Naive thymus-derived CD4-positive, alpha-beta T cell (primary cell): Measurements from ENCODE around the gene GMPPB. TPM values are rescaled to one million over a fixed set of nuclear protein-coding genes. Genes with fewer than 3 reads are reported as not detected.
"Not testable (repeated sequence)": the region's sequence is repeated elsewhere in the genome, so short reads cannot be mapped to it uniquely, and the experiment has no call there.

Source experiments
- ATAC-seq: fragments of 150-1000 bp; cut with Tn5 transposase; 2 replicates; pipeline ENCODE4 v1.10.0; 2021; ENCODE audit warnings: mild to moderate bottlenecking, moderate library complexity
- CTCF ChIA-PET: fragments of 350-600 bp; sonication (Branson Sonifier 250); formaldehyde crosslinking; loops from one replicate; lab custom pipeline; 2021; ENCODE audit warnings: antibody characterized with exemption; lab: Charles Lee
- POLR2A ChIA-PET: fragments of 350-600 bp; sonication (Branson Sonifier 250); formaldehyde crosslinking; loops from one replicate; lab custom pipeline; 2021; ENCODE audit warnings: antibody characterized with exemption, inconsistent platforms; lab: Charles Lee
- DNase-seq, 9 donors: peaks; one replicate each; pipeline versions ENCODE4 v3.0.0 to v3.0.0-alpha.2; 2020 to 2022; ENCODE audit warnings: mixed read lengths in 1 of 9
- H3K27ac ChIP-seq: one replicate; pipeline ENCODE4 v1.7.0; 2013; ENCODE audit warnings: mild to moderate bottlenecking, low read depth, low read length, moderate library complexity
- H3K27me3 ChIP-seq, 2 donors: one replicate each; pipeline ENCODE4 v1.7.0; 2013; ENCODE audit warnings: low read length in 2 of 2, mild to moderate bottlenecking in 2 of 2, moderate library complexity in 2 of 2; ENCODE audit not compliant: control insufficient read depth in 2 of 2, insufficient read depth in 2 of 2
- H3K36me3 ChIP-seq, 3 experiments: 1 replicate in 2 of 3; 2 replicates in 1 of 3; pipeline ENCODE4 v1.7.0; 2013; ENCODE audit warnings: low read length in 3 of 3, mild to moderate bottlenecking in 3 of 3, moderate library complexity in 1 of 3; ENCODE audit not compliant: insufficient read depth in 3 of 3, control insufficient read depth in 2 of 3
- H3K4me1 ChIP-seq, 2 donors: one replicate each; pipeline ENCODE4 v1.7.0; 2013; ENCODE audit warnings: low read length in 2 of 2, mild to moderate bottlenecking in 2 of 2, moderate library complexity in 1 of 2; ENCODE audit not compliant: control insufficient read depth in 2 of 2, insufficient read depth in 2 of 2
- H3K4me3 ChIP-seq: 2 replicates; pipeline ENCODE4 v1.7.0; 2013; ENCODE audit warnings: mild to moderate bottlenecking, low read length
- H3K9me3 ChIP-seq, 3 experiments: 1 replicate in 2 of 3; 2 replicates in 1 of 3; pipeline ENCODE4 v1.7.0; 2013; ENCODE audit warnings: low read length in 3 of 3; ENCODE audit not compliant: control insufficient read depth in 2 of 3
- H3K27ac Mint-ChIP-seq, 9 donors: one replicate each; pipeline ENCODE4 v1.8.0; 2020 to 2022; ENCODE audit warnings: mixed read lengths in 9 of 9, mild to moderate bottlenecking in 8 of 9, moderate library complexity in 5 of 9, inconsistent platforms in 2 of 9
- H3K27me3 Mint-ChIP-seq, 5 donors: one replicate each; pipeline ENCODE4 v1.8.0; 2021 to 2022; ENCODE audit warnings: mixed read lengths in 5 of 5, mild to moderate bottlenecking in 1 of 5
- H3K36me3 Mint-ChIP-seq, 5 donors: one replicate each; pipeline ENCODE4 v1.8.0; 2020 to 2022; ENCODE audit warnings: mixed read lengths in 5 of 5, mild to moderate bottlenecking in 3 of 5, inconsistent platforms in 1 of 5
- H3K4me1 Mint-ChIP-seq, 7 donors: one replicate each; pipeline ENCODE4 v1.8.0; 2020 to 2022; ENCODE audit warnings: mixed read lengths in 7 of 7, mild to moderate bottlenecking in 3 of 7, inconsistent platforms in 1 of 7
- H3K4me3 Mint-ChIP-seq, 10 donors: one replicate each; pipeline ENCODE4 v1.8.0; 2020 to 2022; ENCODE audit warnings: mild to moderate bottlenecking in 10 of 10, mixed read lengths in 10 of 10, moderate library complexity in 6 of 10, inconsistent platforms in 2 of 10
- H3K9me3 Mint-ChIP-seq, 11 donors: one replicate each; pipeline ENCODE4 v1.8.0; 2020 to 2022; ENCODE audit warnings: mixed read lengths in 11 of 11, mild to moderate bottlenecking in 4 of 11, inconsistent platforms in 1 of 11, moderate library complexity in 1 of 11
- intact Hi-C, 2 donors: fragments of 100-400 bp; cut with micrococcal nuclease; formaldehyde crosslinking; loops; one replicate each; pipeline ENCODE4 v1.15.1; 2023
- polyA plus RNA-seq, 2 donors: library from polyadenylated mRNA; unstranded; fragments of 300-500 nt; fragmentation: Illumina TruSeq; gene quantifications; one replicate each; pipeline ENCODE4 v1.2.3, GENCODE V29; 2021
- total RNA-seq, 6 experiments: library from RNA in 5 of 6; stranded (reverse) in 5 of 6; gene quantifications; 1 replicate in 5 of 6; 2 replicates in 1 of 6; pipeline ENCODE4 v1.2.3 and lab custom pipeline; 2021 to 2026

The GMPPB gene
- total and polyA plus RNA-seq, 7 experiments from 2014 or later = 14.9 to 60.4 (median 39.3) TPM

GRCh38 chr3:49686769-49687423 is 36.9 kb downstream of the GMPPB start:
- peak; percentile 16 for ATAC-seq
- peak overlapping the region in 9 of 10 donors; percentile 36 to 99 (median 76) for H3K4me3 Mint-ChIP-seq
- peak overlapping the region; percentile 46 for H3K4me3 ChIP-seq
- peaks cover 6 to 13% of the 10 kb centered on the region in 2 donors for H3K4me1 ChIP-seq
- H3K27me3 Mint-ChIP-seq, H3K9me3 ChIP-seq, POLR2A ChIA-PET, H3K36me3 Mint-ChIP-seq, H3K27ac ChIP-seq, H3K27me3 ChIP-seq, CTCF ChIA-PET, H3K9me3 Mint-ChIP-seq: not testable (repeated sequence)
- H3K27ac Mint-ChIP-seq = peak overlapping the region in 1 of 9 donors; percentile 31
- peaks cover 12 to 42% (median 31%) of the 10 kb centered on the region in 7 donors for H3K4me1 Mint-ChIP-seq
- peak in 6 of 9 donors; percentile 19 to 44 (median 25) for DNase-seq
- intact Hi-C loops = loop anchor here in 1 of 2 donors (5.0 kb wide), 1 partner anchor 35 kb away; the partner anchor contains the start of gene GMPPB
- peaks cover 0 to 28% (median 2%) of the 10 kb centered on the region in 3 experiments for H3K36me3 ChIP-seq

GRCh38 chr3:49686346-49686745 is 37.4 kb downstream of the GMPPB start:
- CTCF ChIA-PET, H3K27ac ChIP-seq, H3K9me3 ChIP-seq, H3K36me3 Mint-ChIP-seq, H3K27me3 Mint-ChIP-seq, POLR2A ChIA-PET, H3K9me3 Mint-ChIP-seq, H3K27me3 ChIP-seq: not testable (repeated sequence)
- Histone ChIP-seq H3K4me3 (peak overlapping the region; percentile 46), H3K36me3 (peaks cover 0 to 34% (median 5%) of the 10 kb centered on the region in 3 experiments), H3K4me1 (peaks cover 6 to 13% of the 10 kb centered on the region in 2 donors)
- Mint-ChIP-seq H3K27ac (peak overlapping the region in 1 of 9 donors; percentile 28), H3K4me1 (peaks cover 12 to 38% (median 29%) of the 10 kb centered on the region in 7 donors), H3K4me3 (peak overlapping the region in 9 of 10 donors; percentile 38 to 99 (median 75))
- ATAC-seq (peak; percentile 33), DNase-seq (peak in 6 of 9 donors; percentile 21 to 46 (median 33))
- intact Hi-C loops = loop anchor here in 1 of 2 donors (5.0 kb wide), 1 partner anchor 36 kb away; the partner anchor contains the start of gene GMPPB

GRCh38 chr3:49685846-49686245 is 37.9 kb downstream of the GMPPB start:
- peaks cover 12 to 33% (median 24%) of the 10 kb centered on the region in 7 donors for H3K4me1 Mint-ChIP-seq

GRCh38 chr3:49685103-49685502 is 38.6 kb downstream of the GMPPB start:
- H3K9me3 Mint-ChIP-seq, H3K9me3 ChIP-seq, H3K4me3 ChIP-seq, H3K36me3 Mint-ChIP-seq, H3K27ac Mint-ChIP-seq, H3K4me1 ChIP-seq, H3K27me3 ChIP-seq, CTCF ChIA-PET, H3K27me3 Mint-ChIP-seq, POLR2A ChIA-PET, DNase-seq, ATAC-seq, H3K27ac ChIP-seq: not testable (repeated sequence)
- H3K4me3 Mint-ChIP-seq = peak overlapping the region in 6 of 10 donors; percentile 14 to 99 (median 44)
- intact Hi-C loops = loop anchor here in 1 of 2 donors (5.0 kb wide), 1 partner anchor 37 kb away; the partner anchor contains the start of gene GMPPB
- H3K4me1 Mint-ChIP-seq = peaks cover 9 to 27% (median 16%) of the 10 kb centered on the region in 7 donors
- peaks cover 0 to 46% (median 14%) of the 10 kb centered on the region in 3 experiments for H3K36me3 ChIP-seq

More at GRCh38 chr3:49685846-49686245, 37.9 kb downstream of the GMPPB start:
- DNase-seq = peak in 1 of 9 donors; percentile 8
- ATAC-seq, H3K27me3 ChIP-seq, CTCF ChIA-PET, POLR2A ChIA-PET, H3K36me3 Mint-ChIP-seq, H3K9me3 ChIP-seq, H3K4me3 ChIP-seq, H3K27me3 Mint-ChIP-seq, H3K9me3 Mint-ChIP-seq, H3K27ac Mint-ChIP-seq, H3K27ac ChIP-seq: not testable (repeated sequence)
- Histone ChIP-seq H3K36me3 (peaks cover 0 to 39% (median 8%) of the 10 kb centered on the region in 3 experiments), H3K4me1 (peaks cover 6 to 13% of the 10 kb centered on the region in 2 donors)
- intact Hi-C loops = loop anchor here in 1 of 2 donors (5.0 kb wide), 1 partner anchor 36 kb away; the partner anchor contains the start of gene GMPPB
- H3K4me3 Mint-ChIP-seq = peak overlapping the region in 5 of 10 donors; percentile 75 to 99 (median 79)

GRCh38 chr3:49684453-49684852 is 39.3 kb downstream of the GMPPB start:
- H3K27ac Mint-ChIP-seq, H3K27me3 Mint-ChIP-seq, H3K4me1 ChIP-seq, H3K9me3 ChIP-seq, POLR2A ChIA-PET, H3K9me3 Mint-ChIP-seq, H3K4me3 ChIP-seq, H3K27me3 ChIP-seq, H3K27ac ChIP-seq, ATAC-seq, intact Hi-C loops, H3K4me3 Mint-ChIP-seq, CTCF ChIA-PET, DNase-seq: not testable (repeated sequence)
- Mint-ChIP-seq H3K4me1 (peaks cover 9 to 25% (median 15%) of the 10 kb centered on the region in 7 donors), H3K36me3 (peaks cover 0 to 12% (median 5%) of the 10 kb centered on the region in 5 donors)
- peaks cover 0 to 49% (median 18%) of the 10 kb centered on the region in 3 experiments for H3K36me3 ChIP-seq

GRCh38 chr3:49683162-49683561 is 40.6 kb downstream of the GMPPB start:
- Mint-ChIP-seq H3K27ac (no peak overlapping the region), H3K4me1 (peaks cover 0 to 15% (median 10%) of the 10 kb centered on the region in 7 donors), H3K36me3 (peaks cover 0 to 15% (median 7%) of the 10 kb centered on the region in 5 donors), H3K27me3 (peaks cover 0 to 5% (median 0%) of the 10 kb centered on the region in 5 donors), H3K4me3 (no peak overlapping the region), H3K9me3 (peaks cover 0 to 2% (median 0%) of the 10 kb centered on the region in 11 donors)
- ATAC-seq = no peak
- Histone ChIP-seq H3K4me1 (no peaks in the 10 kb centered on the region), H3K36me3 (peaks cover 9 to 61% (median 28%) of the 10 kb centered on the region in 3 experiments), H3K4me3 (no peak overlapping the region), H3K9me3 (no peaks in the 10 kb centered on the region), H3K27ac (no peak overlapping the region), H3K27me3 (no peaks in the 10 kb centered on the region)
- DNase-seq = no peak
- ChIA-PET CTCF (interaction anchor here (1.0 kb wide), 1 partner anchor 11 kb away, joined by 5 read pairs; no protein-coding TSS in a partner anchor), POLR2A (interaction anchor here (0.8 kb wide), 1 partner anchor 35 kb away, joined by 3 read pairs; no protein-coding TSS in a partner anchor)
- intact Hi-C loops = no loop called here
